ENCODE data around the gene AHSG.
"Not testable (repeated sequence)": the region's sequence is repeated elsewhere in the genome, so short reads cannot be mapped to it uniquely, and the experiment has no call there.

AHSG gene

GRCh38 chr3:186630950-186631641, 18.2 kb downstream of the AHSG start:
- H3K4me3 ChIP-seq (ENCODE audit: low read length, poor library complexity, severe bottlenecking) = no peak overlapping the region
- TF ChIP-seq, protein P1, sequence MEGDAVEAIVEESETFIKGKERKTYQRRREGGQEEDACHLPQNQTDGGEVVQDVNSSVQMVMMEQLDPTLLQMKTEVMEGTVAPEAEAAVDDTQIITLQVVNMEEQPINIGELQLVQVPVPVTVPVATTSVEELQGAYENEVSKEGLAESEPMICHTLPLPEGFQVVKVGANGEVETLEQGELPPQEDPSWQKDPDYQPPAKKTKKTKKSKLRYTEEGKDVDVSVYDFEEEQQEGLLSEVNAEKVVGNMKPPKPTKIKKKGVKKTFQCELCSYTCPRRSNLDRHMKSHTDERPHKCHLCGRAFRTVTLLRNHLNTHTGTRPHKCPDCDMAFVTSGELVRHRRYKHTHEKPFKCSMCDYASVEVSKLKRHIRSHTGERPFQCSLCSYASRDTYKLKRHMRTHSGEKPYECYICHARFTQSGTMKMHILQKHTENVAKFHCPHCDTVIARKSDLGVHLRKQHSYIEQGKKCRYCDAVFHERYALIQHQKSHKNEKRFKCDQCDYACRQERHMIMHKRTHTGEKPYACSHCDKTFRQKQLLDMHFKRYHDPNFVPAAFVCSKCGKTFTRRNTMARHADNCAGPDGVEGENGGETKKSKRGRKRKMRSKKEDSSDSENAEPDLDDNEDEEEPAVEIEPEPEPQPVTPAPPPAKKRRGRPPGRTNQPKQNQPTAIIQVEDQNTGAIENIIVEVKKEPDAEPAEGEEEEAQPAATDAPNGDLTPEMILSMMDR (conservative IDR thresholded peaks at IDR 0.05; ENCODE audit: low read length) = no peak
- TF ChIP-seq EZH2phosphoT487 (IDR thresholded peaks at IDR 0.05; ENCODE audit: borderline replicate concordance) = no peak
- no peak overlapping the region for H3K4me2 ChIP-seq (ENCODE audit: low read depth, low read length, poor library complexity, severe bottlenecking)
- no peaks in the 10 kb centered on the region for H3K4me1 ChIP-seq (ENCODE audit: insufficient read depth, low read length, poor library complexity, severe bottlenecking)
- no peak overlapping the region for H2AFZ ChIP-seq (ENCODE audit: low read length)
- no peaks in the 10 kb centered on the region for H3K9me2 ChIP-seq (replicated peaks; ENCODE audit: low read depth, low read length)
- no peaks in the 10 kb centered on the region for H3K27me3 ChIP-seq (ENCODE audit: insufficient read depth, low read length, poor library complexity, severe bottlenecking)
- H3K36me3 ChIP-seq (ENCODE audit: insufficient read depth, low read length) = no peaks in the 10 kb centered on the region
- no peaks in the 10 kb centered on the region for H3F3A ChIP-seq (ENCODE audit: low read depth)
- no peaks in the 10 kb centered on the region for H3K9me3 ChIP-seq (ENCODE audit: insufficient read depth, low read depth, low read length)
- H3K9ac ChIP-seq (ENCODE audit: low read depth, low read length, poor library complexity, severe bottlenecking) = no peak overlapping the region
- H3K79me2 ChIP-seq (ENCODE audit: insufficient read depth, low read length) = no peaks in the 10 kb centered on the region
- no peaks in the 10 kb centered on the region for H4K20me1 ChIP-seq (ENCODE audit: insufficient read depth, low read length, poor library complexity, severe bottlenecking)

- no peak overlapping the region for H3K9ac ChIP-seq (ENCODE audit: low read depth, low read length, poor library complexity, severe bottlenecking)
- H3K4me3 ChIP-seq (ENCODE audit: low read length, poor library complexity, severe bottlenecking) = no peak overlapping the region
- no peaks in the 10 kb centered on the region for H3F3A ChIP-seq (ENCODE audit: low read depth)
- H3K9me3 ChIP-seq (ENCODE audit: insufficient read depth, low read depth, low read length) = no peaks in the 10 kb centered on the region
- no peak overlapping the region for H2AFZ ChIP-seq (ENCODE audit: low read length)
- no peaks in the 10 kb centered on the region for H4K20me1 ChIP-seq (ENCODE audit: insufficient read depth, low read length, poor library complexity, severe bottlenecking)
- no peak for TF ChIP-seq EZH2phosphoT487 (IDR thresholded peaks at IDR 0.05; ENCODE audit: borderline replicate concordance)
- TF ChIP-seq, protein P1 (conservative IDR thresholded peaks at IDR 0.05; ENCODE audit: low read length) = no peak
- H3K36me3 ChIP-seq (ENCODE audit: insufficient read depth, low read length) = no peaks in the 10 kb centered on the region
- no peak overlapping the region for H3K4me2 ChIP-seq (ENCODE audit: low read depth, low read length, poor library complexity, severe bottlenecking)
- no peaks in the 10 kb centered on the region for H3K79me2 ChIP-seq (ENCODE audit: insufficient read depth, low read length)
- no peaks in the 10 kb centered on the region for H3K4me1 ChIP-seq (ENCODE audit: insufficient read depth, low read length, poor library complexity, severe bottlenecking)
- H3K9me2 ChIP-seq (replicated peaks; ENCODE audit: low read depth, low read length) = no peaks in the 10 kb centered on the region
- H3K27me3 ChIP-seq (ENCODE audit: insufficient read depth, low read length, poor library complexity, severe bottlenecking) = no peaks in the 10 kb centered on the region
Measured at GRCh38 chr3:186633481-186633880, 20.6 kb downstream of the AHSG start.

DNA sequence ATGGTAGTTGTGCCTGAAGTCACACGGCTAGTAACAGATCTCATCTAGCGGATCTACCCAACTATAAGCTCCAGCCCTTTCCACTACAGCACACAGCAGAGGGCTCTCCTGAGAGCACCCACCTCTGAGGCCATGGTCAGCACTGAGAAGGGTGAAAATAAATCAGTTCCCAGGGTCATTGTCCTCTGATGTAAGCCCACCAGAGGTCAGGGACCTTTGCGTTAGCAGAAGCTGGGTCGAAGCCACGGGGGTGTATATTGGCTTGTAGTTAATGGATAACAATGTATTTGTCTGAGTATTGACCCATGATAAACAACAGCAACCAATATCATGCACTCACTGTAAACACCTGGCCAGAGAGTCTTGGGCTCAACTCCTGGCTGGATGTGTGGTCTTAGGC, 21.3 kb downstream of the AHSG start:
- H3K27me3 ChIP-seq (ENCODE audit: insufficient read depth, low read length, poor library complexity, severe bottlenecking); H3K9me3 ChIP-seq (ENCODE audit: insufficient read depth, low read depth, low read length); H4K20me1 ChIP-seq (ENCODE audit: insufficient read depth, low read length, poor library complexity, severe bottlenecking); H3K4me3 ChIP-seq (ENCODE audit: low read length, poor library complexity, severe bottlenecking); H3K9ac ChIP-seq (ENCODE audit: low read depth, low read length, poor library complexity, severe bottlenecking); H3K36me3 ChIP-seq (ENCODE audit: insufficient read depth, low read length); H3K9me2 ChIP-seq (replicated peaks; ENCODE audit: low read depth, low read length); H3K79me2 ChIP-seq (ENCODE audit: insufficient read depth, low read length); H3K4me1 ChIP-seq (ENCODE audit: insufficient read depth, low read length, poor library complexity, severe bottlenecking); H3F3A ChIP-seq (ENCODE audit: low read depth); H3K4me2 ChIP-seq (ENCODE audit: low read depth, low read length, poor library complexity, severe bottlenecking); H2AFZ ChIP-seq (ENCODE audit: low read length): not testable (repeated sequence)

DNA sequence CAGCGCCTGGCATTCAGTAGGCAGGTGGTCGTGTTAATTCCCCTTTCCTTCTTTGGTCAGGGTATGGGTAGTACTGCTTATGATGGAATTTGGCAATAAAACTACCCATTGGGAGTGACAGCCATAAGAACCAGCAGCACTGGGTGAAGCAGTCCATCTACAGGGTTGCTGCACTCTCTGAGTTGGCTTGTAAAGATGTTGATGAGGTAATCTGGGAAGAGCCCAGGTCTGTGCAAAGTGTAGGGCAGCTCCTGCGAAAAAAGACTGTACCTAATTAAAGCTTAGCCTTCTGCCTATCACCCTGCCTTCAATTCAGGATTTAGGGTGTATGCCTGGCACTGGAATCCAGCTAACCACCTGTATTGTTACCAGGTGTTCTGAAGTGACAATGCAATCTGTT, 22.7 kb downstream of the AHSG start:
- H3K9me3 ChIP-seq (ENCODE audit: insufficient read depth, low read depth, low read length) = no peaks in the 10 kb centered on the region
- no peak overlapping the region for H3K4me3 ChIP-seq (ENCODE audit: low read length, poor library complexity, severe bottlenecking)
- H3K9me2 ChIP-seq (replicated peaks; ENCODE audit: low read depth, low read length) = no peaks in the 10 kb centered on the region
- H2AFZ ChIP-seq (ENCODE audit: low read length) = no peak overlapping the region
- H3K4me1 ChIP-seq (ENCODE audit: insufficient read depth, low read length, poor library complexity, severe bottlenecking) = no peaks in the 10 kb centered on the region
- no peaks in the 10 kb centered on the region for H3K79me2 ChIP-seq (ENCODE audit: insufficient read depth, low read length)
- no peaks in the 10 kb centered on the region for H3K27me3 ChIP-seq (ENCODE audit: insufficient read depth, low read length, poor library complexity, severe bottlenecking)
- H3K36me3 ChIP-seq (ENCODE audit: insufficient read depth, low read length) = no peaks in the 10 kb centered on the region
- H3K9ac ChIP-seq (ENCODE audit: low read depth, low read length, poor library complexity, severe bottlenecking) = no peak overlapping the region
- no peaks in the 10 kb centered on the region for H4K20me1 ChIP-seq (ENCODE audit: insufficient read depth, low read length, poor library complexity, severe bottlenecking)
- no peaks in the 10 kb centered on the region for H3F3A ChIP-seq (ENCODE audit: low read depth)
- H3K4me2 ChIP-seq (ENCODE audit: low read depth, low read length, poor library complexity, severe bottlenecking) = no peak overlapping the region
- no peak for TF ChIP-seq EZH2phosphoT487 (IDR thresholded peaks at IDR 0.05; ENCODE audit: borderline replicate concordance)
- TF ChIP-seq, protein P1 (conservative IDR thresholded peaks at IDR 0.05; ENCODE audit: low read length) = no peak

Data from Loucy (cell line).